Body of pancreas (tissue), 4 donors: ENCODE data around the gene NLRP9. TPM values are rescaled to one million over a fixed set of nuclear protein-coding genes. Genes with fewer than 3 reads are reported as not detected.
"Not testable (repeated sequence)": the region's sequence is repeated elsewhere in the genome, so short reads cannot be mapped to it uniquely, and the experiment has no call there.

Experiments
- ATAC-seq: fragments of 150-250 bp; one replicate; pipeline ENCODE4 v1.9.1; 2016
- DNase-seq, 4 donors: peaks; one replicate each; pipeline ENCODE4 v3.0.0-alpha.2; 2019
- H3K27ac ChIP-seq, 4 donors: fragments of 200-600 bp; sonication (generic); 1 replicate in 3 of 4; 2 replicates in 1 of 4; pipeline versions ENCODE4 v1.5.1 to v1.6.1; 2016 to 2019; ENCODE audit warnings: mild to moderate bottlenecking in 1 of 4, mixed read lengths in 1 of 4, moderate library complexity in 1 of 4
- H3K27me3 ChIP-seq, 2 donors: fragments of 200-600 bp; sonication (generic); one replicate each; pipeline ENCODE4 v1.6.0; 2016; ENCODE audit warnings: mild to moderate bottlenecking in 1 of 2
- H3K36me3 ChIP-seq, 2 donors: fragments of 200-600 bp; sonication (generic); replicated peaks in 1 of 2; 2 replicates each; pipeline ENCODE4 v1.5.1; 2016; ENCODE audit warnings: low read depth in 2 of 2; ENCODE audit not compliant: insufficient read depth in 1 of 2
- H3K4me1 ChIP-seq: fragments of 200-600 bp; sonication (generic); one replicate; pipeline ENCODE4 v1.6.0; 2016
- H3K4me3 ChIP-seq, 2 donors: fragments of 200-600 bp; sonication (generic); 1 replicate in 1 of 2; 2 replicates in 1 of 2; pipeline ENCODE4 v1.5.1; 2016 to 2019
- H3K9me3 ChIP-seq, 3 donors: fragments of 200-600 bp; sonication (generic); 1 replicate in 2 of 3; 2 replicates in 1 of 3; pipeline ENCODE4 v1.5.1; 2016
- POLR2A ChIP-seq, 3 donors: fragments of 450-650 bp; IDR thresholded peaks; one replicate each; pipeline ENCODE4 v1.6.1; 2016; ENCODE audit warnings: antibody characterized with exemption in 3 of 3, mild to moderate bottlenecking in 2 of 3
- whole genome bisulfite sequencing, 2 donors: methylation state at CpG; one replicate each; pipeline ENCODE4 v1.1.5; 2017; 5-methylcytosine and 5-hydroxymethylcytosine counted together
- intact Hi-C: fragments of 100-400 bp; cut with DNase I; formaldehyde crosslinking; loops from one replicate; pipeline ENCODE4 v1.15.1; 2023
- total RNA-seq, 2 donors: library from RNA; depleted of rRNA; stranded (reverse); fragments of >200 nt; gene quantifications; one replicate each; pipeline ENCODE4 v1.1.0, GENCODE V29; 2016
- TF ChIP-seq, protein P1 (sequence below), 7 experiments: fragments of 450-650 bp in 4 of 7; fragments of 200-600 bp in 3 of 7; sonication (generic) in 3 of 7; IDR thresholded peaks; one replicate each; pipeline ENCODE4 v1.5.1; 2016 to 2019; ENCODE audit warnings: antibody characterized with exemption in 7 of 7

NLRP9 gene
- not detected for total RNA-seq

DNA sequence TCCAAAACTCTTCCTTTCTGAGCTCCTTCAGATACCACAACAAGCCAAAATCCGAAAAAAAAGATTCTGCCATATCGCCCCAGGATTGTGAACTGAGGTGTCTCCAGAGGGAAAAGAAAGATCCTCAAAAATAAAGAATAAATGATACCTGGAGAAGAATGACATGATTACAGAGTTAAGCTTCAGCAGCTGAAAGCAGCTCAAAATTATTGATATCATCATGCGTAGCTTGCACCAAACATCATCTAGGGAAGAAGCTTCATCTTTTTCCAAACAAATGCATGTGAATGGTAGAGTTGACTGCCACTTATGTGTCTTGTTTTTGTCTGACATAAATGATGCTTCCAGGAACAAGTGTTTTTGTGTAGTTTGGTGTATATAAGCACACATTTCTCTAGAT, at the start of gene NLRP9:
Gene NLRP9 (minus strand): TSS at position 101 of the 400 bp plus-strand sequence. CDS start 28 bp downstream, at position 73.
- H3K4me3 ChIP-seq, result no peak within 1 kb of the TSS
- no peaks in the 10 kb centered on the region for H3K36me3 ChIP-seq
- DNase-seq (no peak), ATAC-seq (no peak)
- WGBS, 2 donors, result 77 to 80% methylated on average over 3 of the region's 3 CpGs
- no peaks in the 10 kb centered on the region for H3K4me1 ChIP-seq
- H3K9me3 ChIP-seq, result no peaks in the 10 kb centered on the region
- intact Hi-C loops, result no loop called here
- H3K27me3 ChIP-seq, result no peaks in the 10 kb centered on the region
- H3K27ac ChIP-seq, result no peak within 1 kb of the TSS
- no peak for TF ChIP-seq POLR2A (IDR thresholded peaks at IDR 0.05)
- TF ChIP-seq, protein P1, sequence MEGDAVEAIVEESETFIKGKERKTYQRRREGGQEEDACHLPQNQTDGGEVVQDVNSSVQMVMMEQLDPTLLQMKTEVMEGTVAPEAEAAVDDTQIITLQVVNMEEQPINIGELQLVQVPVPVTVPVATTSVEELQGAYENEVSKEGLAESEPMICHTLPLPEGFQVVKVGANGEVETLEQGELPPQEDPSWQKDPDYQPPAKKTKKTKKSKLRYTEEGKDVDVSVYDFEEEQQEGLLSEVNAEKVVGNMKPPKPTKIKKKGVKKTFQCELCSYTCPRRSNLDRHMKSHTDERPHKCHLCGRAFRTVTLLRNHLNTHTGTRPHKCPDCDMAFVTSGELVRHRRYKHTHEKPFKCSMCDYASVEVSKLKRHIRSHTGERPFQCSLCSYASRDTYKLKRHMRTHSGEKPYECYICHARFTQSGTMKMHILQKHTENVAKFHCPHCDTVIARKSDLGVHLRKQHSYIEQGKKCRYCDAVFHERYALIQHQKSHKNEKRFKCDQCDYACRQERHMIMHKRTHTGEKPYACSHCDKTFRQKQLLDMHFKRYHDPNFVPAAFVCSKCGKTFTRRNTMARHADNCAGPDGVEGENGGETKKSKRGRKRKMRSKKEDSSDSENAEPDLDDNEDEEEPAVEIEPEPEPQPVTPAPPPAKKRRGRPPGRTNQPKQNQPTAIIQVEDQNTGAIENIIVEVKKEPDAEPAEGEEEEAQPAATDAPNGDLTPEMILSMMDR (IDR thresholded peaks at IDR 0.05), result no peak

DNA sequence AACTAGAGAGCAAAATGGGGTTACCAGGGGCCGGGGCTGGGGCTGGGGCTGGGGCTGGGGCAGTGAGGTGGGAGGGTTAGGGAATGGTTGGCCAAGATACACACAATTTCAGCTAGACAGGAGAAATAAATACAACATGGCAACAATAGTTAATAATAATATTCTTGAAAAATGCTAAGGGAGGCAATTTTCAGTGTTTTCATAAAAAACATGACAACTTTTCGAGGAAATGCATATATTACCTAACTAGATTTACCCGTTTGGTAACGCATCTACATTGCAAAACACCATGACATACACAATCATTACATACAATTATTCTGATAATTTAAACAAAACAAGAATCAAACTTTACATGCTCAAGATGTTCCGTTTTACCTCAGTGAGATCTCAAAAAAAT, 42.9 kb upstream of the NLRP9 start:
- Histone ChIP-seq H3K4me3 (no peak overlapping the region), H3K36me3 (no peaks in the 10 kb centered on the region), H3K4me1 (no peaks in the 10 kb centered on the region), H3K27ac (no peak overlapping the region), H3K27me3 (no peaks in the 10 kb centered on the region), H3K9me3 (no peaks in the 10 kb centered on the region)
- no peak for TF ChIP-seq POLR2A (IDR thresholded peaks at IDR 0.05)
- TF ChIP-seq, protein P1 (IDR thresholded peaks at IDR 0.05), result no peak
- DNase-seq (no peak), ATAC-seq (no peak)
- WGBS, 2 donors, result 66 to 68% methylated on average over 5 of the region's 5 CpGs
- intact Hi-C loops, result no loop called here

DNA sequence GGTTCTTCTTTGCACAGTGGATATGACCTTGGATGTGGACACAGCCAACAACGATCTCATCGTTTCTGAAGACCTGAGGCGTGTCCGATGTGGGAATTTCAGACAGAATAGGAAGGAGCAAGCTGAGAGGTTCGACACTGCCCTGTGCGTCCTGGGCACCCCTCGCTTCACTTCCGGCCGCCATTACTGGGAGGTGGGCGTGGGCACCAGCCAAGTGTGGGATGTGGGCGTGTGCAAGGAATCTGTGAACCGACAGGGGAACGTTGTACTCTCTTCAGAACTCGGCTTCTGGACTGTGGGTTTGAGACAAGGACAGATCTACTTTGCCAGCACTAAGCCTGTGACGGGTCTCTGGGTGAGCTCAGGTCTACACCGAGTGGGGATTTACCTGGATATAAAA, 40.1 kb upstream of the NLRP9 start:
- WGBS, 2 donors, result 60 to 64% methylated on average over 12 to 16 of the region's 16 CpGs
- Histone ChIP-seq H3K27me3 (no peaks in the 10 kb centered on the region), H3K9me3 (no peaks in the 10 kb centered on the region), H3K27ac (no peak overlapping the region), H3K4me1 (no peaks in the 10 kb centered on the region), H3K36me3 (no peaks in the 10 kb centered on the region), H3K4me3 (no peak overlapping the region)
- DNase-seq, result no peak
- TF ChIP-seq, protein P1 (IDR thresholded peaks at IDR 0.05), result no peak
- no peak for TF ChIP-seq POLR2A (IDR thresholded peaks at IDR 0.05)
- intact Hi-C loops, result no loop called here
- no peak for ATAC-seq

DNA sequence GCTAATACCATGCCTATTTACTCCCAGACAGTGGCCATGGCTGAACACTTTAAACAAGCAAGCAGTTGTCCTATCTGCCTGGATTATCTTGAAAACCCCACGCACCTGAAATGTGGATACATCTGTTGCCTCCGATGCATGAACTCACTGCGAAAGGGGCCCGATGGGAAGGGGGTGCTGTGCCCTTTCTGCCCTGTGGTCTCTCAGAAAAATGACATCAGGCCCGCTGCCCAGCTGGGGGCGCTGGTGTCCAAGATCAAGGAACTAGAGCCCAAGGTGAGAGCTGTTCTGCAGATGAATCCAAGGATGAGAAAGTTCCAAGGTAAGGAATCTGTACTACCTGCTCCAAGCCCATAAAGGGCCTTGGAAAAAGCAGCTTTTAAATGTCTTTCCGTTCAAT, 39.3 kb upstream of the NLRP9 start:
- Histone ChIP-seq H3K4me1 (no peaks in the 10 kb centered on the region), H3K36me3 (no peaks in the 10 kb centered on the region), H3K4me3 (no peak overlapping the region), H3K27ac (no peak overlapping the region), H3K27me3 (no peaks in the 10 kb centered on the region), H3K9me3 (no peaks in the 10 kb centered on the region)
- DNase-seq (peak in 1 of 4 donors; percentile 23), ATAC-seq (no peak)
- WGBS, 2 donors, result 26 to 37% methylated on average over 7 of the region's 7 CpGs
- intact Hi-C loops, result no loop called here
- TF ChIP-seq, protein P1 (IDR thresholded peaks at IDR 0.05), result peak in 2 of 7 experiments; percentile 14 to 16
- TF ChIP-seq POLR2A (IDR thresholded peaks at IDR 0.05), result no peak

DNA sequence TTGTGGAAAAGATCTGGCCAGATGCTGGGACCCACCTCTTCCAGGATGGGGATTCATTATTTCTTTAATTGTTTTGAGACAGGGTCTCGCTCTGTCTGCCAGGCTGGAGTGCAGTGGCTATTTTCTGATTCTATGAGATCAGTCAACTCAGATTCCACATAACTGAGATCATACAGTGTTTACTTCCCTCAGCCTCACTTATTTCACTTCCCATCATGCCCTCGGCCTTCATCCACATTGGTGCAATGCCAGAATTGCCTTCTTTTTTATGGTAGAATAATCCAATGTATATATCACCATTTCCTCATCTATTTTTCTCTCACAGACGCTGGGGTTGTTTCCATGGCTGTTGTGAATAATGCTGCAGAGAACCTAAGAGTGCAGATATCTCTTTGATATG, 31.4 kb upstream of the NLRP9 start:
- H3K4me1 ChIP-seq, DNase-seq, H3K36me3 ChIP-seq, H3K27me3 ChIP-seq, ATAC-seq, H3K4me3 ChIP-seq, H3K27ac ChIP-seq, intact Hi-C loops, H3K9me3 ChIP-seq: not testable (repeated sequence)
- WGBS, 2 donors, result 26 to 39% methylated on average over 2 to 3 of the region's 3 CpGs

DNA sequence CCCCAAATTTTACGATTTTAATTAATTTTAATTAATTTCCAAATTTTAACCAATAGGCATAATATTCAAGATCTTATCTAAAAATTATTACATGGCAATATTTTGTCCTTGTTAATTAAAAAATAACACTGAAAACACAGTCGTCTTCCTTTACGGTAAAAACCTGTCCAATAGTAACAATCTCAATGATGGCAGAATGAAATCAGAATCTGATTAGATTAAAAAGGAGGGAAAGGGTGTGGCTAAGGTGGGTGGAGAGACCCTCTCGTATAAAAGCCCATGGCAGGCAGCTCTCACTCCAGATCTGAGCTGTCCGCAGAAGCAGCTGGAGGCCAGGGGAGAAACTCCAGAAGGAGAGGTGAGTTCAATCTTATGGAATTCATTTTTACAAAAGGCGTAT, 30.6 kb upstream of the NLRP9 start, which contains the start of gene RFPL4AL1:
Gene RFPL4AL1 (plus strand): TSS at position 301 of the 400 bp plus-strand sequence. CDS start 2,687 bp downstream, outside the sequence.
- H3K4me1 ChIP-seq, H3K27me3 ChIP-seq, DNase-seq, ATAC-seq, H3K36me3 ChIP-seq, H3K27ac ChIP-seq, intact Hi-C loops, H3K9me3 ChIP-seq, H3K4me3 ChIP-seq: not testable (repeated sequence)
- 77 to 81% methylated on average over 5 to 6 of the region's 6 CpGs for WGBS, 2 donors
